ENCODE results near the gene TLK1.

The TLK1 gene

DNA sequence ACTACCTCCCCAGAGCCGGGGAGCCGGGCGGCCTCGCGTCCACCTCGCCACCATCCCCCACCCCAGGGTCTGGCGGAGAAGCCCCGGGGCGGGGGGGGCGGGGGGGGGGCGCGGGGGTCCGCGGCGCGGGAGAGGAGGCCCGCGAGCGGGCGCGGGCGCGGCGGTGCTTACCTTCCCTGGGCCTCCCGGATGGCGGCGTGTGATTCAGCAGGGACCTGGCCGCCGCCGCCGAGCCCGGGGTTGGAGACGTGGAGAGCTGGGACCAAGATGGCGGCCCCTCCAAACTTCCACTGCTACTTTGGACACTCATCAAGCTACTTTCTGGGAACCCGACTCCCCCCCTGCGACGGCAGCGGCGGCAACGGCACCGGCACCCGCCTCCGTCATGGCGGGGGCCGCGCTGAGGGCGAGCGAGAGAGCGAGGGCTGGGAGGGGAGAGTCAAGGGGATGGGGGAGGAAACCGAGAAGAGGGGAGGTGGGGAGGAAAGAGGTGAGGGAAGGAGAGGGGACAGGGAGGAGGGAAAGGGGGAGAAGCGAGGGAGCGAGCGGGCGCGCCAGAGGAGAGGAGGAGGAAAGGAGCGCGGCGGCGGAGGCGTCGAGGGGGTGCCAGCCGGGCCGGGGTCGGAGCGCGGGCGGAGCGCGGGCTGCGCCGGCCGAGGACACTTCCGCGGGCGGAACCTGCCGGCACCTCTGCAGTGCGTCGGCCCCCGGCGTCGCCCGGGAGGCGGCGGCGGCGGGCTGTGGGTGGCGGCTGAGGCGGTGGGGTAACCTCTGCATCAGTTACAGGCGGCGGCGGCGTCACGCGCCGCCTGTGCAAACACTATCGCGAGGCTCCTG is at the start of gene TLK1:
TSS of gene TLK1 (minus strand) at position 775 of the 837 bp plus-strand sequence. CDS start at position 310, 465 bp downstream.
- no peak for FAIRE-seq

DNA sequence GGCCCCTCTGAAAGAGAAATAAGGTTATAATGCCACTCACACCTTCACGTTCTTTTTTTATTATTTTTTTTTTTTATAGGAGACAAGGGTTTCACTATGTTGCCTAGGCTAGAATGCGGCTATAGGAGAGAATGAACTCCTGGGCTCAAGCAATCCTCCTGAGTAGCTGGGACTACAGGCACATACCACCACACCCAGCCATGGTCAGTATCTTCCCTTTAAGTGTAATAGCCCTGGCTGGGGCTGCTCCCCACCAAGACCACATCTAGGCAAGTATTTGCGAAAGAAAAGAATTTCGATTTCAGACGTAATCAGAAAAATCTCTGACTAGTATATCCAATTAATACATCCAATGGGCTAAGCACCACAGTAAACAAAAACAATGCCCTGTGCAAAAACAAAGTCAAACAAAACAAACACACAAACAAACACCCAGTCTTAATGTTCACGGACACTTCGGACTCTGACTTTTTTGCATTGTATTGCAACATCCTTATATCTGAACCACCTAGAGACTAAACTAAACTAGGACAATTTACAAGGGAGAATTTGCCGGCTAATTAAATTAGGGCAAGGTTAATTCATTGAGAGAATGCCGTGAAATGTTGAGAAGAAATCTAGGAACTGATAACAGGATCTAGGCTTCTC is 49.6 kb upstream of the TLK1 start:
- no peak for FAIRE-seq

DNA sequence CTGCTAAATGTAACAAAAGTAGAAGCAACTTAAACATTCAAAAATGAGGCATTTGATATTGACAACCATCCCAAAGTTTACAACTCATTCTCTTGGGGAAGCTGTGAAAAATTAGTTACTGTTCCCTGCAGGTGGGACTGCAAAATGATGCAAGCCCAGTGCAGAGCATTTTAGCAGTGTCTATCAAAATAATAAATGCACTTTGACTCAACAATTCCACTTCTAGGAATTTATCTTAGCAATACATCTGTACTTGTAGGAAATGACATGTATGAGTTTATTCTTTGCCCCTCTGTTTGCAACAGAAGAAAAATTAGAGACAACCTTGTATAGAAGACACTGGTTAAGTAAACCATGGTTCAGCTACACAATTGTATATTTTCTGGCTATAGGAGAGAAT is 48.0 kb upstream of the TLK1 start:
- FAIRE-seq = no peak

DNA sequence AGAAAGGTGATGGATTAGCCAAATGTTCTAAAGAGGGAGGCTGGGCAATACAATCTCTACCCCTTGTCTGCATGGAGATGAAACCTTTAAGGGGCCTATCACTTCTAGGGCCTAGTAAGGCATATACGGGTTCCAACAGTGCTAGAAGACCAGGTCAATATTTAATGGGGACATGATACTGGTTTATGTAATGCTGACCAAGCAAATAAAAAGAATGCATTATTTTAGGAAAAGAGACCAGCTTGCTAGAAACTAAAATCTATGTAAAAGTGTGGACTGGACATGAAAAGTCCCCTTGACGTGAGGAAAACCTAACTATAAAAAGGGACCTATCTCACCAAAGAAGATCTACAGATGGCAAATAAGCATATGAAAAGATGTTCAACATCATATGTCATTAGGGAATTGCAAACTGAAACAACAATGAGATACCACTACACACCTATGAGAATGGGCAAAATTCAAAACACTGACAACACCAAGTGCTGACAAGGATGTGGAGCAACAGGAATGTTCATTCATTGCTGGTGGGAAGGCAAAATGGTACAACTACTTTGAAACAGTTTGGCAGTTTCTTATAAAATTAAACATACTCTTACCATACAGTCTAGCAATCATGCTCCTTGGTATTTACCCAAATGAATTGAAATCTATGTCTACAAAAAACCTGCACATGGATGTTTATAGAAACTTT is 45.9 kb upstream of the TLK1 start:
- no peak for FAIRE-seq

GRCh38 chr2:171205551-171205950 is 44.9 kb upstream of the TLK1 start:
- no peak for FAIRE-seq

- FAIRE-seq = no peak
These were observed 41.1 kb upstream of the TLK1 start for GRCh38 chr2:171201767-171202166.

DNA sequence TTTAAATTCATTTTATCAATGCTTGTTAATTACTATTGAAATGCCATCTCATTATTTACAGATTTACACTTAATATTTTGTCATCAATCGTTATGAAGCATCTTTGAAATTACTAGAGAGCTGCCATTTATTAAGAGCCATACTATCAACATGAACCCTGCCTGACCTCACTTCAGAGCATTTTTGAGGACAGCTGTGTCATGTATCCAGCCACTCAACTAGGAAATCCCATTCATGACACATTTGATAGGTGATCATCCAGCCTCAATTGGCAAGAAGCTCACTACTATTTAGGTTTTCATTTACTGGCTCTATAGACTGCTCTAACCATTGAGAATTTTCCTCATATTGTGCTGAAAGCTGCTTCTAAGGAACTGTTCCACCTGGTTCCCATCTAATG is 40.6 kb upstream of the TLK1 start:
- no peak for FAIRE-seq

DNA sequence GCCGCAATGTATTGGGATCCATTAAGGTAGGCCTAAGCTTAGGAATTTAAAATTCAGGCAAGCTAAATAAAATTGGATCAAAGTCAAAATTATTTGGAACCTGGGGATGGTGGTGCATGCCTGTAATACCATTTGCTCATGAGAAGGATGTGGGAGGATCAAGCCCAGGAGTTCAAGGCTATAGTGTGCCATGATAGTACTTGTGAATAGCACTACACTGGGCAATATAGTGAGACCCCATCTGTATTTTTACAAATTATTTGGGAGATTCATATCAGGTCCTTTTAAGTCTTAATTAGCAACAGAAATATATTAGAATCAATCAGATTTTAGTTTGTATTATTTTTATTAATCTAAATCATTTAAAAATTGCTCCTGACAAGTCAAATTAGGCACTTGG is 39.8 kb upstream of the TLK1 start:
- FAIRE-seq = no peak

GRCh38 chr2:171191021-171191420 is 30.3 kb upstream of the TLK1 start:
- FAIRE-seq = no peak

- no peak for FAIRE-seq
These were observed 27.1 kb upstream of the TLK1 start for GRCh38 chr2:171187819-171188218.

GRCh38 chr2:171187177-171187576 is 26.5 kb upstream of the TLK1 start:
- FAIRE-seq = no peak

- no peak for FAIRE-seq
These were observed 25.2 kb upstream of the TLK1 start for GRCh38 chr2:171185941-171186340.

DNA sequence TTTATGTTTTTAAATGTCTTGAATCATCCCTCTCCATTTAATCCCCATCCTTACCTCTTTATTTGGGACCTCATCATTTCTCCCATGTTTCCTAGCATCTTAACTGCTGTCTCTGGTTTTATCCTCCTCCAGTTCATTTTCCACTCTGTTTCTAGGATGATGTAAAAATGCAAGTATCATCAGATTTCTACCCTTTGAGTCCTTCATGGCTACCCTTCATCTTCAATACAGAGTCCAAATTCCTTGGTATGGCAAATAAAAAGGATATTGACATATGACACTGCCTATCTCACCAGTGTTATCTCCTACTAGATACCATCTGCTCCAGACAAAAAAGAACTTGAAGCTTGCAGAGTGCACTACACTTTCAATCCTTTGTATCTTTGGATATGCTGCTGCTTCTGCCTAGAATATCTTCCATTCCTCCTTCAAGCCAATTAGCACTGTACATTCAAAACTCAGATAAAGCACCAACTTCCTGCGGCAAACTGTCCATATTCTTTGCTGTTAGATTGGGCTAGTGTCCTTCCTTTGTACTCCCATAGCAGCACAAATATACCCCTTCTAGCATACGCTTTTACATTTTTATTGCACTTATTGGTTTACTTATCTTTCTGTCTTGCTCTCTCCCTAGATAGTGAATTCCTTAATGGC is 24.6 kb upstream of the TLK1 start:
- FAIRE-seq = no peak

DNA sequence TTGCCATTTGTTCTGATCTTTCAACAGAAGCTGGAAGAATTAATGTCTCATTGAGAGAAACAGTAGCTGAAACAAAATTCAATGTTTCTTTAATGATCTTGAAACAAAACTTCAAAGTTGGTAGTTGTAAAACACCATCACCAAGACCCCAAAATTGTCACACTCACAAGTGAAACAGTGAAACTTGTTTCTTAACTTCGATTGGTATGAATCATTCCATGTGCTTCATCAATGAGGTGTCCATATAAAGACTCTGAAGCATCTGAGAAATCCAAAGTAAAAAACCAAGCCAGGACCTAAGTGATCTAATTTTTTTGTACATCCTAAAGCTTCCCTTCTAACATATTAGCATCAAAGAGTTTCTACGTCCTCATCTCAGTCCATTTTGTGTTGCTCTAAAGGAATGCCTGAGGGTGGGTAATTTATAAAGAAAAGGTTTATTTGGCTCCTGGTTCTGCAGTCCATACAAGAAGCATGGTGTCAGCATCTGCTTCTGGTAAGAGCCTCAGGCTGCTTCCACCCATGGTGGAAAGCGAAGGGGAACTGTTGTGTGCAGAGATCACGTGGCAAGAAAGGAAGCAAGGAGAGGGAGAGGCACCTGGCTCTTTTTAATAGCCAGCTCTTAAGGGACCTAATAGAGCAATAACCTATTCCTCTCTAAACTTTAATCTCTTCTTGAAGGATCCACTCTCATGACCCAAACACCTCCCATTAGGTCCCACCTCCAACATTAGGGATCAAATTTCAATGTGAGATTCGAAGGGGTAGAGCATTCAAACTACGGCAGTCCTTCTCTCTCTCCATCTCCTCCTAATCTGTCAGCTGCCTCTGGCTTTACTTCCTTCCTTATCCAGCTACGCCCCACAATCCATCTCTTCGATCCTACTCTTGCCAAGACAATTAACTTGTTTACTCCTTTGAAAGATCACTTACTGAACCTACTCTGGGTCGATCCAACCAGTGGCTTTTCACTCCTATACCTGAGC is 20.7 kb upstream of the TLK1 start:
- FAIRE-seq = no peak

DNA sequence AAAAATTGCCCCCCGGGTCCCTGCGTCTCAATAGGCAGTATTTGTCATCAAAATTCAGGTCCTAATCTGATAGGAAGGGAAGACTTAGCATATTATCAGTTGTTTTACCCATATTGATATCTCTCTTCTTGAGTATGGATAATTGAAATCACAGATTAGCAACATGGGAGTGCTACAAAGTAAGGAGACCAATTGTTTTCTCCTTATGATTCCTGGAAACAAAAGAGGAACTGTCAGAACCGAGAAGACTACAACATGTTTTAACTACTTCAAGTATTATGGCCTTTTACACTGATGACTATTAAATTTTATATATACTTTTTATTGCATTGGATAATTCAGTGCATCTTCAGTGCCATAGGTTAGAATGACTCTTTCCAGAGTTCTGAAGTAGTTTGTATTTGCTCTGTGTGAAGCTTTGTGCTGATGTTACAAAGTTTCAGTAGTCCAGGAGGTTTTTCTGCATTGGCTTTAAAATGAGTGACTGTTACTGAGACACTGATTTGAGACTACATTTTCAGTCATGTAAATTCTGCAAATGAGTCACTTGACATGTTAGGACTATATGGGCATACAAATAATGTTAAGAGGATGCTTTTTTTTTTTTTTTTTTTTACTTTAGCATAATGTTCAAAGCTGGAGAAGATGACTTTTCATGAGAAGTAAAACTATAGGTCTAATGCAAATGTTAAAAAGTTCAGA is 19.7 kb upstream of the TLK1 start:
- no peak for FAIRE-seq

DNA sequence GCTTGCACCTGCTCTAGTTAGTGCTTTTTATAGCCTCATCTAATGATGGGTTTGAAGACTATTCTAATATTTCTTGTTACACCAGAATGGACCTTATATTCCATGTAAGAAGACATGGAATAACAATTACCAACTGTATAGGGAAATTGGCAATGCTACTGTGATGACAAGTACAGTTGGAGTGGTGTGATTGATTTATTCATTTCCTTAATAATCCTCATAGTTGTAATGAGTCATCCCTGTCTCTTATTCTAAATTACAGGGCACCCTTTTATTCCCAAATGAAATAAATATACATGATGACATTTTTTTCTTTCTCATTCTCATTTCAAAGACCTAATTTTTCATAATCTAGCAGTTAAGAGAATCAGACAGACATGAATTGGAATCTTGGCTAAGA is 18.3 kb upstream of the TLK1 start:
- no peak for FAIRE-seq

DNA sequence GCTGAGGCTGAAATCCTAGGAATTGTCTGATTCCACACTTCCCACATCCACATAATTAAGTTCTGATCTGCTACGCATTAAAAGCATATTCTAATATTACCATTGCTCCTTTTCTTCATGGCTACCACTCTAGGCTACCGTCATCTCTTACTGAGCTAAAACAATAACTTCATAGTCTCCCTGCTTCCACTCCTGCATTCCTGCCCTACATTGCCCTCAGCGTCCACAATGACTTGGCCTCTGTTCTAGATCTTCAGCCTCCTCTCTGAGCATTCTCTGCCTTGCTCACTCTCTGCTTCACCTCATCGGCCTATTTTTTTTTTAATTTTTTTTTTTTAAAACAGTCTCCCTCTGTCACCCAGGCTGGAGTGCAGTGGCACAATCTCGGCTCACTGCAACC is 15.8 kb upstream of the TLK1 start:
- FAIRE-seq = no peak

DNA sequence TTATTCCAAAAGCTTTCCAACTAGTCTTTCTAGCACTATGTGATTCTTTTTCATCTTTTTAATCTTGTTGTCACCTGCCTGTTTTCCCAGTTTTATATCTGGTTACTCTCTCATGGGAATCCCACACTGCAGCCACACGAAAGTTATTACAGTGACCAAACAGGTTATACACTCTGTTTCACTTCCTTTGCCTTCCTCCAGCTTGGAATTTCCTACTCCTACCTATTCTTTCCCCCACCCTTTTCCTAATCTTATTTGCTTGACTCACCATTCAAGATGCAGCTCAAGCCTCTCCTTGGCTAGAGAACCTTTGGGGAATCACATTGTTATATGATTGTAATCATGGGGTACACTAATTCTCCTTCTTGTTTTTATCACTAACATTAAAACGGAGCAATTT is 13.4 kb upstream of the TLK1 start:
- no peak for FAIRE-seq

DNA sequence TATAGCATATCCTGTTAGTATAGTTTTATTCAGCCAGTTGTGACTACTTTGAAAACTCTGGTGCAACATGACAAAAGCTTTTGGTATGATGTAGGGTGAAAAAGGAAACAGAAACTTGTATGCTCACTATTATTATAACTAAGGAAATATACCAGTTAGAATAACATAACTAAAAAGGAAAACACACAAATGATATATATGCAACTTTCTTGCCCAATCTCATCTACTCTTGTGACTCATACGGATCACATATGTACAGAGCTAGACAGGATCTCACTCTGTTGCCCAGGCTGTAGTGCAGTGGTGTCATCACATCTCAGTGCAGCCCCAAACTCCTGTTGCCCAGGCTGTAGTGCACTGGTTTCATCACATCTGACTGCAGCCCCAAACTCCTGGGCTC is 12.4 kb upstream of the TLK1 start:
- FAIRE-seq = no peak

- FAIRE-seq = no peak
These were observed 11.1 kb upstream of the TLK1 start for GRCh38 chr2:171171808-171172207.

GRCh38 chr2:171169839-171170238 is 9.1 kb upstream of the TLK1 start:
- FAIRE-seq = no peak

DNA sequence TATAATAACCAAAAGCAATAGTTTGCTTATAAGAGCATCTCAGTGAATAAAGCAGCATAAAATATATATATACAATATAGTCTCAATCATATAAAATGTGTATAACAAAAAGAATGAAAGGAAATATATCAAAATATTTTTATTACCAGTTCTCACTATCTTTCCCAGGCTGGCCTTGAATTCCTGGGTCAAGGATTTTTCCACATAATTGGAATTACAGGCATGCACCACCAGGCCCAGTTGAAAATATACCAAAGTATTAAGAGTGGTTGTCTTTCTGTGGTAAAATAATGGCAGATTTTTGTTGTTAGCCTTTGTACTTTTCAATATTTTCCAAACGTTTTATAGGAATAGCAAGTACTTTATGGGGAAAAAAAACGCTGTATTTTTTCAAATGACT is 8.6 kb upstream of the TLK1 start:
- FAIRE-seq = no peak

All from A204.1 (cell line).